Middle frontal gyrus (tissue), 1 donor: ENCODE results near the gene PNLIPRP2.

Source experiments
- DNase-seq: peaks from one replicate; pipeline ENCODE4 v3.0.0-alpha.2; 2015; ENCODE audit warnings: low spot score; ENCODE audit errors: extremely low spot score

PNLIPRP2 gene

DNA sequence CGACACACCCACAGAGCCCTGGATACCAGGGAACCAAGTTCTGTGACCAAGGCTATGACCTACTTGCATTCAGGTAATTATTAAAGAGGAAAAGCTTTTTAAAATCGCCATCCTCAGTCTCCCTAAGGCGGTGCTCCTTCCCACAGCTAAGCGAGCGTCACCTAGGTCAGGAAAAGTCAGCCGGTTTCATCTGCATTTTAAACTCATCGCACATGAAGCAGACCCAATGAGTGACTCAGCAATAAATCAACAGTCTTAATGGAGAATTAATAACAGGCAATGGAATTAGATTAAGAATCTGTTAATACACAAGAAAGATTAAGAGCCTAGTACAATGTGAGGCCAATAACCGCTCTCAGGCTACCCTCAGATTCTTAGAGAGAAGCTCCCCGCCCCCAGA, 62.4 kb downstream of the PNLIPRP2 start:
- DNase-seq: no peak

DNA sequence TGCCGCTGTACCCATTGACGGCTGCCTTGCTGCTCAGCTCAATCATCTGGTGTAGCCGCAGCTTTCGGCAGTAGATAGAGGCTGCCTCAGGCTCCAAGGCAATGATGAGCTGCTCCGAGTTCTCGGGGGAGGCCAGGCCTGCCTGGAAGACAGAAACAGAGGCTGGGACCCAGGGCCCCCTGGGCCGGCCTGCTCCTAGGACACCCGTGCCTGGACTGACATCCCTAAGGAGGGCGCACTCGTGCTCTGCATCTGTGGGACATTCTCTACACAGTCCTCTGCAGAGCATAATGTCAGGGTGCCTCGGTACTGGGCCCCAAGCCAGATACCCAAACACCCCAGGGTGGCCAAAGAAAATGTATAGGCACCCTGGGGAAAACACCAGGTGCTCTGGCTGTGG, 63.1 kb downstream of the PNLIPRP2 start:
- DNase-seq: no peak

- no peak for DNase-seq
These were observed 64.0 kb downstream of the PNLIPRP2 start for GRCh38 chr10:116684781-116685180.

- no peak for DNase-seq
These were observed 65.1 kb downstream of the PNLIPRP2 start for GRCh38 chr10:116685807-116686206.

DNA sequence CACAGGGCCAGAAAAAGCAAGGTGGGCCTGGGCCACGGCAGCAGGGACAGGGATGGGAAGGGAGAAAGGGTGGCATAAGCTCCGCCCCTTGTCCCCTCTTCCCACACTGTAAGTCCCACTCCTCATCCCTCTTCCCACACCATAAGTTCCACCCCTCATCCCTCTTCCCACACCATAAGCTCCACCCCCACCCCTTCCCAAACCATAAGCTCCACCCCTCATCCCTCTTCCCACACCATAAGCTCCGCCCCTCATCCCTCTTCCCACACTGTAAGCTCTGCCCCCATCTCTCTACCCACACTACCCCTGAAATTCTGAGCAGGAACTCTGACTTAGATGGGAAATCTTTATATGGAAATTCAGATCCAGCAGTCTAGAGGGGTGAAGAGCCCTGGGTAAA, 65.9 kb downstream of the PNLIPRP2 start:
- DNase-seq: no peak

- no peak for DNase-seq
These were observed 66.9 kb downstream of the PNLIPRP2 start for GRCh38 chr10:116687633-116688032.

GRCh38 chr10:116688241-116688711, 67.5 kb downstream of the PNLIPRP2 start:
- DNase-seq: peak; percentile 39

DNA sequence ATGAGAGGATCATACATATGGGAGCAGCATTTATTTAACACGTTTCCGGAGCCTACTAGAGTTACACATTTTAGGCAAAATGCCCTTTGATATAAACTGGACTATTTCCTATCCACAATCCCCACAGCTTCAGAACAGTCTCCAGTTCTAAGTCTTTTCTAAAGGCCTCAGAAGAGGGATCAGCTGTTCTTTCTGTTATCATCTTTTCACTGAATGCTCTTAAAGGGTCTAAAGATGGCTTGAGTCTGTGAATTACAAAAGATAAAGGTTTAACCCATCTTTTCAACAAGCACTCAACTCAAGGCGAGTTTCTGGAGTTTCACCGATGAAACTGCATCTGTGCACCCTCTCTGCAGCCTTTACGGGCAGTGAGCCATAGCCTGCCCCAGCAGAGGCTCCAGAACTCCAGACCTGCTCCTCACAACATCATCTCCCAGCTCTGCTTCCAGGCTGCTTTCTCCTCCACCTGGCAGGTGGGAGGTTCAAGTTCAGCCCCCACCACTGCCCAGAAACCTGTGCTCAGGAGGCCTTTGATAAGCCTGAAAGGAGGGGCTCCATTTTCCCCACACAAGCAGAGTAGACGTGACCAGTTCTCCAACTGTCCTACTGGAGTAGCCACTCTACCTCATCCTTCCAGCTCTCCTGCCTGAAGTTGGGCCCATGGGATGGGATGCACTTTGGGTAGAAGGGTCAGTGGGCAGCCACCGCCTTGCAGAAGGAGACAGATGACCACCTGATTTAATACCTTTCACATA, 68.2 kb downstream of the PNLIPRP2 start:
- DNase-seq: no peak

DNA sequence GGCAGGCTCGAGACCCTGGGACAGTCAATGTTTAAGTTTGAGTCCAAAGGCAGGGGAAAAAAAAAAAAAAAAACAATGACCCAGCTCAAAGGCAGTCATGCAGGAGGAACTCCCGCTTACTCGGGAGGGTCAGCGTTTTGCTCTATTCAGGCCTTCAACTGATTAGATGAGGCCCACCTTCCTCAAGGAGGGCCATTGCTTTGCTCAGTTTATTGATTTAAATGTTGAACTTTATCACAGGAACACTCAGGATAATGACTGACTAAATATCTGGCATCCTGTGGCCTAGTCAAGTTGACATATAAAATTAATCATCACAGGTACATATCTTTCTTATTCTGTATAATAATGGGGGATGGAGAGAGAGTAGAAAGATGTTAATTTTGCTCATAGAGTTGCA, 69.0 kb downstream of the PNLIPRP2 start:
- no peak for DNase-seq

GRCh38 chr10:116690356-116691322, 69.9 kb downstream of the PNLIPRP2 start:
- peak; percentile 42 for DNase-seq

GRCh38 chr10:116691635-116692034, 70.9 kb downstream of the PNLIPRP2 start:
- DNase-seq: no peak

- no peak for DNase-seq
These were observed 71.5 kb downstream of the PNLIPRP2 start for GRCh38 chr10:116692225-116692624.

- no peak for DNase-seq
These were observed 73.6 kb downstream of the PNLIPRP2 start for GRCh38 chr10:116694243-116694926.
